ENCODE results near the gene LRBA.

GRCh38 chr4:150583287-150584110 lies 431.6 kb downstream of the LRBA start:
- no peak for TF ChIP-seq CTCF (conservative IDR thresholded peaks at IDR 0.05)
- no peak for TF ChIP-seq EZH2 (IDR thresholded peaks at IDR 0.05; ENCODE audit: low read depth)

Data from PC-9 (cell line).